WERI-Rb-1 (cell line): ENCODE results near the gene C16orf78.

Source experiments
- DNase-seq: peaks from one replicate; pipeline ENCODE4 v3.0.0-alpha.2; 2020
- H3K27ac ChIP-seq: fragments of 250-450 bp; sonication (Bioruptor Pico); 2 replicates; pipeline ENCODE4 v1.5.1; 2020; ENCODE audit warnings: mild to moderate bottlenecking, moderate library complexity
- H3K27me3 ChIP-seq: fragments of 250-450 bp; sonication (Bioruptor Pico); 2 replicates; pipeline ENCODE4 v1.5.1; 2021; ENCODE audit warnings: mild to moderate bottlenecking, low read depth, moderate library complexity; ENCODE audit not compliant: insufficient read depth, severe bottlenecking
- H3K36me3 ChIP-seq: fragments of 250-450 bp; sonication (Bioruptor Pico); 2 replicates; pipeline ENCODE4 v1.5.1; 2020; ENCODE audit warnings: mild to moderate bottlenecking, moderate library complexity
- H3K4me3 ChIP-seq: 2 replicates; pipeline ENCODE4 v1.5.1; 2011; ENCODE audit warnings: low read depth, mild to moderate bottlenecking, control low read depth, low read length
- H3K9me3 ChIP-seq: fragments of 250-450 bp; sonication (Bioruptor Pico); 2 replicates; pipeline ENCODE4 v1.5.1; 2021; ENCODE audit warnings: mild to moderate bottlenecking, moderate library complexity; ENCODE audit not compliant: severe bottlenecking
- CTCF ChIP-seq: IDR thresholded peaks from 2 replicates; pipeline ENCODE4 v1.5.1; 2011; ENCODE audit warnings: low read depth, mild to moderate bottlenecking, control low read depth, inconsistent platforms, low read length

C16orf78 gene

DNA sequence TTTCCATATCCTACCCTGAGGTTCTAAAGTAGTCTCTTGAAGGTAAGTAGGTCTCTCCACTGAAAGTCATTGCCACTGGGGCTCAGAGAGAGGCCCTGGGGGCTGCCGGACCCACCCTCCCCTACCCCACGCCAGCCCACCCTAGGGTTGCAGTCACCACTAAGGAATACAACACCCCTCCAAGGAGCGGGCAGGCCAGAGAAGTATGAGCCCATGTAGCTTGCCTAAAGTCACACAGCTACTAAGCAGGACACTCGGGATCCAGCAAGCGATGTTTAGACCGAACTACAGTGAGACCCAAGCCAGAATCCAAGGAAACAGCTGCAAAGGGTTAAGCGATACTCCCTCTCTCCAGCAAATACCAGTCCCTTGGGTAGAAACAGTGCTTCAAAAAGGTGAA lies 27.0 kb downstream of the C16orf78 start:
- H3K4me3 ChIP-seq, result no peak overlapping the region
- no peak for TF ChIP-seq CTCF
- H3K27me3 ChIP-seq, result no peaks in the 10 kb centered on the region
- peaks cover 3% of the 10 kb centered on the region for H3K9me3 ChIP-seq
- H3K36me3 ChIP-seq, result no peaks in the 10 kb centered on the region
- no peak for DNase-seq
- no peak overlapping the region for H3K27ac ChIP-seq

DNA sequence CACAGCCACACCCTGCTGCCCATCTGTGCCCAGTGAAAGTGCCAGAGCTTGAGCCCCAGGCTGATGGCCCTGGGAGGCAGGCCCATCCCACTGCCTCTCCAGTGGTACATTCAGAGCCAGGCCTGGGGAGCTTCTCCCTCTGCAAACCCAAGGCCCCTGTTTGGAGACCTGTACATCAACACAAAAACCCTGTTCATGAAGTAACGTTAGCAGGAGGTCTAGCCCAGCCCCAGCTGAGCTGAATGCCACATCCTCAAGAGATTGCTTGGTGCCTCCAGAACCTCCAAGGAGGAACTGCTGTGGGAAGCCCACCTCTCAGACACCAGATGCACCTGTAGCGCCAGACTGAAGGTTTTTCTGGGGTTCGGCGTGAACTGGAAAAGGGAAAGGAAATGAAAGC lies 31.5 kb downstream of the C16orf78 start:
- no peak for DNase-seq

DNA sequence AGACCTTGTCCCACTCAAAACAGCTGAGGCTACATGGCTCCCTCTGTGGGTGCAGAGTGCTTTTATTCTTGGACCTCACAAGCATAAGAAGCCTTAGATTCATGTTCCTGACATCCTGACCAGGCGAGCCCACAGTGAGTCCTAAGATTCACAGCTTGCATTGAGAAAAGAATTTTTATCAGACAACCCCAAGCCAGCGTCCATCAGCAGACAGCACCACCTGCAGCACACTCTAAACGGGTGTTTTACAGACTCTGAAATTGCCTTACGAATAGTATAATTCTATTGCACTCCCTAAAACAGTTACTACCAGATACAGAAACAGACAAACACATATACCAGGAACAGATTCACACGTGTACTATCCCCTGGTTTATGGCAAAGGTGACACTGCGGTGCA lies 31.9 kb downstream of the C16orf78 start:
- Histone ChIP-seq H3K27ac (no peak overlapping the region), H3K9me3 (peaks cover 3% of the 10 kb centered on the region), H3K4me3 (no peak overlapping the region), H3K36me3 (no peaks in the 10 kb centered on the region), H3K27me3 (no peaks in the 10 kb centered on the region)
- DNase-seq, result no peak
- TF ChIP-seq CTCF, result no peak; the same call in 1 of the 2 replicates

More for the DNA sequence above, 31.5 kb downstream of the C16orf78 start:
- Histone ChIP-seq H3K4me3 (no peak overlapping the region), H3K27me3 (no peaks in the 10 kb centered on the region), H3K27ac (no peak overlapping the region), H3K36me3 (no peaks in the 10 kb centered on the region), H3K9me3 (peaks cover 3% of the 10 kb centered on the region)
- no peak for TF ChIP-seq CTCF

DNA sequence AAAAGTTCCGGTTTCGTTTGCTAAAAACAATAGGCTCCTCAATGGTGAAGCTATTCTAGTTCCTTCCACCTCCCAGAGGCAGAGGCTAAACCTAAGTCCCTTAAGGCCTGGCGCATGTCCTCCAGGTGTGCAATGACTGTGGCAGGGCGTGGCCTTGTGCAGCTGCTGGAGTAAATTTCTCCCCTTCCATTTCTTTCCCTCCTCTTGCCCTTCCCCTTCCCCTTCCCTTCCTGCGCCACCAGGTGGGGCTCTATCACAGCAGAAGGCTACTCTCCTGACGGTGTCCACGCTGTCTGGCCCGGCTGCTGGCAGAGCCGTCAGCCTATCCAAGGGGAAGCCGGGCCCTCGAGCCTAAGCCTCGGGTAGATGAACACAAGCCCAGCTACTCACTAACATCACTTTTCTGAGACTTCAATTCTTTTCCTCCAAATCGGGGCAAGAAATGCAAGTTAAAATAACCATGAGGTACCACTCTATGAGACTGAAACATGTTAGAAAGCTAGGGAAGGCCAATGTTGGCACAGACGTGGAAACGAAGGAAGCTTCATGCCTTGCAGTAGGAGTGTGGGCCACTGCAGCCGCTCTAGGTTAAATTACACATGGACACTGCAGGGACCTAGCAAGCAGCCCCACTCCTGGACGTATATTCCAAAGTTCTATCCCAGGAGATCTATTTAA lies 34.4 kb downstream of the C16orf78 start:
- Histone ChIP-seq H3K9me3 (peaks cover 3% of the 10 kb centered on the region), H3K27me3 (no peaks in the 10 kb centered on the region), H3K36me3 (no peaks in the 10 kb centered on the region), H3K27ac (no peak overlapping the region), H3K4me3 (no peak overlapping the region)
- peak; percentile 80 for TF ChIP-seq CTCF
- peak; percentile 89 for DNase-seq

GRCh38 chr16:49409121-49409520 lies 35.5 kb downstream of the C16orf78 start:
- no peak for TF ChIP-seq CTCF
- Histone ChIP-seq H3K36me3 (no peaks in the 10 kb centered on the region), H3K27ac (no peak overlapping the region), H3K9me3 (no peaks in the 10 kb centered on the region), H3K4me3 (no peak overlapping the region), H3K27me3 (no peaks in the 10 kb centered on the region)
- no peak for DNase-seq

- no peak for DNase-seq
- TF ChIP-seq CTCF, result no peak
- Histone ChIP-seq H3K4me3 (no peak overlapping the region), H3K36me3 (no peaks in the 10 kb centered on the region), H3K27ac (no peak overlapping the region), H3K27me3 (no peaks in the 10 kb centered on the region), H3K9me3 (no peaks in the 10 kb centered on the region)
Observed at GRCh38 chr16:49410226-49410625, 36.6 kb downstream of the C16orf78 start.
